H1 (cell line): ENCODE measurements around the gene FXYD7. TPM values are rescaled to one million over a fixed set of nuclear protein-coding genes. Genes with fewer than 3 reads are reported as not detected.

Experiments
- CTCF ChIA-PET: fragments of 300-600 bp; sonication (Branson Sonifier 250); formaldehyde crosslinking; loops from one replicate; lab custom pipeline; 2021; ENCODE audit not compliant: partially characterized antibody; lab: Charles Lee
- POLR2A ChIA-PET: fragments of 300-600 bp; sonication (Branson Sonifier 250); formaldehyde crosslinking; loops from one replicate; lab custom pipeline; 2021; ENCODE audit warnings: inconsistent platforms; ENCODE audit not compliant: partially characterized antibody; lab: Charles Lee
- DNase-seq, 2 experiments: peaks; one replicate each; pipeline versions ENCODE4 v3.0.0 to v3.0.0-alpha.2; 2010 to 2022; ENCODE audit warnings: low spot score in 2 of 2, low read depth in 1 of 2, mixed read lengths in 1 of 2
- FAIRE-seq: peaks from 2 replicates; lab custom pipeline; 2011; peaks lifted over from hg19 to GRCh38; lab: Jason Lieb, UNC
- H2AFZ ChIP-seq: 2 replicates; pipeline ENCODE4 v1.8.1; 2012; ENCODE audit warnings: low read length, inconsistent platforms
- H2AK5ac ChIP-seq: 2 replicates; pipeline ENCODE4 v1.6.1; 2013; ENCODE audit warnings: low read depth, low read length
- H2BK120ac ChIP-seq: replicated peaks from 2 replicates; pipeline ENCODE3; 2013; ENCODE audit warnings: low read depth, low read length, inconsistent platforms
- H2BK12ac ChIP-seq: 2 replicates; pipeline ENCODE4 v1.6.1; 2013; ENCODE audit warnings: low read depth, low read length
- H2BK15ac ChIP-seq: 2 replicates; pipeline ENCODE4 v1.6.1; 2013; ENCODE audit warnings: low read length
- H2BK20ac ChIP-seq: 2 replicates; pipeline ENCODE4 v1.6.1; 2013; ENCODE audit warnings: low read length
- H2BK5ac ChIP-seq: 2 replicates; pipeline ENCODE4 v1.6.1; 2013; ENCODE audit warnings: low read depth, low read length
- H3K14ac ChIP-seq: 2 replicates; pipeline ENCODE4 v1.6.1; 2013; ENCODE audit warnings: inconsistent platforms; ENCODE audit not compliant: insufficient read length
- H3K18ac ChIP-seq: 2 replicates; pipeline ENCODE4 v1.6.1; 2013; ENCODE audit warnings: low read length; ENCODE audit errors: extremely low read depth
- H3K23ac ChIP-seq: 2 replicates; pipeline ENCODE4 v1.6.1; 2013; ENCODE audit warnings: inconsistent platforms; ENCODE audit not compliant: insufficient read length
- H3K23me2 ChIP-seq: 2 replicates; pipeline ENCODE4 v1.6.1; 2013; ENCODE audit warnings: low read depth, low read length
- H3K27ac ChIP-seq: 2 replicates; pipeline ENCODE4 v1.6.1; 2011; ENCODE audit warnings: low read depth, low read length, inconsistent platforms
- H3K27me3 ChIP-seq, 4 experiments: replicated peaks in 1 of 4; 1 replicate in 1 of 4; 2 replicates in 3 of 4; pipeline versions ENCODE4 v1.6.1 to v1.8.1; 2011 to 2013; ENCODE audit warnings: low read length in 3 of 4, mild to moderate bottlenecking in 3 of 4, inconsistent platforms in 2 of 4, mixed read lengths in 2 of 4, moderate library complexity in 1 of 4; ENCODE audit not compliant: control insufficient read depth in 3 of 4, insufficient read depth in 3 of 4; ENCODE audit errors: extremely low read depth in 1 of 4
- H3K36me3 ChIP-seq, 4 experiments: 2 replicates each; pipeline versions ENCODE4 v1.6.1 to v1.8.1; 2011 to 2013; ENCODE audit warnings: mild to moderate bottlenecking in 4 of 4, low read length in 3 of 4, moderate library complexity in 2 of 4, control low read depth in 1 of 4, inconsistent platforms in 1 of 4; ENCODE audit not compliant: insufficient read depth in 4 of 4, control insufficient read depth in 2 of 4
- H3K4ac ChIP-seq: replicated peaks from 2 replicates; pipeline ENCODE3; 2013; ENCODE audit warnings: low read length, low read depth, mixed read lengths, inconsistent platforms; ENCODE audit not compliant: insufficient read length
- H3K4me1 ChIP-seq, 4 experiments: replicated peaks in 1 of 4; 1 replicate in 1 of 4; 2 replicates in 3 of 4; pipeline versions ENCODE4 v1.6.1 to v1.8.1; 2011 to 2013; ENCODE audit warnings: low read length in 3 of 4, inconsistent platforms in 2 of 4, mixed read lengths in 1 of 4; ENCODE audit not compliant: insufficient read depth in 4 of 4, control insufficient read depth in 3 of 4
- H3K4me2 ChIP-seq, 2 experiments: 2 replicates each; pipeline versions ENCODE4 v1.6.1 to v1.8.1; 2011 to 2013; ENCODE audit warnings: low read depth in 2 of 2, low read length in 2 of 2, control low read depth in 1 of 2, inconsistent platforms in 1 of 2, mild to moderate bottlenecking in 1 of 2; ENCODE audit not compliant: insufficient read depth in 1 of 2
- H3K4me3 ChIP-seq, 4 experiments: fragments of 200-600, 300-600 bp in 1 of 4; sonication (generic), shearing (Covaris generic), sonication (Bioruptor Twin) in 1 of 4; 2 replicates each; pipeline versions ENCODE4 v1.5.1 to v1.8.1; 2011 to 2016; ENCODE audit warnings: low read length in 4 of 4, low read depth in 3 of 4, control low read depth in 2 of 4, inconsistent platforms in 2 of 4, mild to moderate bottlenecking in 2 of 4, mixed read lengths in 1 of 4, moderate library complexity in 1 of 4; ENCODE audit not compliant: insufficient read depth in 2 of 4; ENCODE audit errors: extremely low read depth in 1 of 4
- H3K56ac ChIP-seq: replicated peaks from 2 replicates; pipeline ENCODE3; 2013; ENCODE audit warnings: low read depth, mild to moderate bottlenecking, mixed read lengths, low read length, inconsistent platforms; ENCODE audit not compliant: insufficient read length
- H3K79me1 ChIP-seq: 2 replicates; pipeline ENCODE4 v1.6.1; 2013; ENCODE audit warnings: low read depth, low read length, control low read depth
- H3K79me2 ChIP-seq, 2 experiments: 2 replicates each; pipeline versions ENCODE4 v1.6.1 to v1.8.1; 2012 to 2013; ENCODE audit warnings: low read length in 2 of 2, mild to moderate bottlenecking in 2 of 2, inconsistent platforms in 1 of 2; ENCODE audit not compliant: insufficient read depth in 2 of 2, control insufficient read depth in 1 of 2
- H3K9ac ChIP-seq, 4 experiments: replicated peaks in 1 of 4; 1 replicate in 1 of 4; 2 replicates in 3 of 4; pipeline versions ENCODE4 v1.6.1 to v1.8.1; 2011 to 2013; ENCODE audit warnings: low read depth in 3 of 4, low read length in 3 of 4, control low read depth in 2 of 4, mild to moderate bottlenecking in 2 of 4, moderate library complexity in 2 of 4, inconsistent platforms in 1 of 4; ENCODE audit errors: extremely low read depth in 1 of 4
- H3K9me3 ChIP-seq, 2 experiments: 2 replicates each; pipeline versions ENCODE4 v1.6.1 to v1.8.1; 2012 to 2013; ENCODE audit warnings: mild to moderate bottlenecking in 2 of 2, moderate library complexity in 2 of 2, control low read depth in 1 of 2, inconsistent platforms in 1 of 2, low read depth in 1 of 2, low read length in 1 of 2, mixed read lengths in 1 of 2; ENCODE audit not compliant: insufficient read depth in 2 of 2
- H4K20me1 ChIP-seq, 2 experiments: replicated peaks in 1 of 2; 2 replicates each; pipeline versions ENCODE3 to v1.8.1; 2011 to 2013; ENCODE audit warnings: inconsistent platforms in 2 of 2, low read length in 2 of 2, mild to moderate bottlenecking in 1 of 2; ENCODE audit not compliant: insufficient read depth in 2 of 2, control insufficient read depth in 1 of 2
- H4K5ac ChIP-seq: 2 replicates; pipeline ENCODE4 v1.6.1; 2013; ENCODE audit warnings: low read length, low read depth, mixed read lengths, inconsistent platforms; ENCODE audit not compliant: insufficient read length
- H4K8ac ChIP-seq: 2 replicates; pipeline ENCODE4 v1.8.0; 2013; ENCODE audit warnings: mild to moderate bottlenecking, moderate library complexity, low read length, inconsistent platforms; ENCODE audit not compliant: insufficient read depth; ENCODE audit errors: extremely low read depth
- H4K91ac ChIP-seq: replicated peaks from 2 replicates; pipeline ENCODE3; 2013; ENCODE audit warnings: low read length, mixed read lengths, inconsistent platforms; ENCODE audit not compliant: insufficient read length
- BRCA1 ChIP-seq: IDR thresholded peaks from 2 replicates; pipeline ENCODE4 v1.6.1; 2012; ENCODE audit warnings: low read depth, low read length, improper control_type of control experiment
- CBX5 ChIP-seq: fragments of 300-800, 300-1000 bp; sonication (generic); IDR thresholded peaks from 2 replicates; pipeline ENCODE4 v1.7.1; 2016; ENCODE audit warnings: antibody characterized with exemption, low read length, low read depth
- CREB1 ChIP-seq: IDR thresholded peaks from 2 replicates; pipeline ENCODE4 v1.6.1; 2012; ENCODE audit warnings: inconsistent platforms
- EGR1 ChIP-seq: IDR thresholded peaks from 2 replicates; pipeline ENCODE4 v1.6.1; 2011; ENCODE audit warnings: low read depth, low read length, borderline replicate concordance
- KDM5A ChIP-seq: fragments of 200-600 bp; IDR thresholded peaks from 2 replicates; pipeline ENCODE4 v1.7.1; 2012; ENCODE audit warnings: mild to moderate bottlenecking, low read length, inconsistent platforms, mixed read lengths
- RAD21 ChIP-seq, 2 experiments: IDR thresholded peaks in 1 of 2; conservative IDR thresholded peaks in 1 of 2; 2 replicates each; pipeline ENCODE4 v1.6.1; 2011; ENCODE audit warnings: low read depth in 2 of 2, low read length in 2 of 2, improper control_type of control experiment in 1 of 2, inconsistent platforms in 1 of 2, mild to moderate bottlenecking in 1 of 2, moderate library complexity in 1 of 2
- RNF2 ChIP-seq: fragments of 200-900, 300-1000 bp; sonication (generic); IDR thresholded peaks from 2 replicates; pipeline ENCODE4 v1.7.1; 2016; ENCODE audit warnings: borderline replicate concordance, low read depth, mild to moderate bottlenecking, antibody characterized with exemption, low read length; ENCODE audit not compliant: poor library complexity, severe bottlenecking; ENCODE audit errors: missing control alignments
- SP1 ChIP-seq: IDR thresholded peaks from 2 replicates; pipeline ENCODE4 v1.6.1; 2011; ENCODE audit warnings: low read depth, low read length
- ZNF274 ChIP-seq: IDR thresholded peaks from 2 replicates; pipeline ENCODE4 v1.7.0; 2012; ENCODE audit warnings: low read length, borderline replicate concordance; ENCODE audit errors: extremely low read depth
- WGBS, 2 experiments: shearing (Covaris generic) in 1 of 2; methylation state at CpG; one replicate each; pipeline versions ENCODE4 v1.1.6 to v1.1.7; 2013 to 2015; ENCODE audit warnings: low lambda C conversion rate in 2 of 2, mixed read lengths in 2 of 2, inconsistent platforms in 1 of 2, low coverage in 1 of 2, missing lambda C conversion rate in 1 of 2; ENCODE audit not compliant: insufficient replicate concordance in 2 of 2, insufficient coverage in 1 of 2, insufficient read length in 1 of 2; ENCODE audit errors: extremely low coverage in 1 of 2, missing lambda C conversion rate in 1 of 2; 5-methylcytosine and 5-hydroxymethylcytosine counted together
- polyA plus RNA-seq, 7 experiments: library from polyadenylated mRNA; depleted of rRNA in 3 of 7; stranded (reverse) in 5 of 7; unstranded in 2 of 7; fragments of >200 nt in 5 of 7; fragments of 200-250 nt in 2 of 7; gene quantifications; 1 replicate in 5 of 7; 2 replicates in 1 of 7; 4 replicates in 1 of 7; pipeline versions ENCODE4 v1.2.1 to v1.2.3, GENCODE V29; 2011 to 2013; ENCODE audit warnings: missing spikeins in 2 of 7, mixed read lengths in 2 of 7
- total RNA-seq: library from RNA; stranded (reverse); fragmentation: NEBNext Ultra II Directional; extraction: Animal tissue kit (Norgen Biotek cat#: 25700); gene quantifications from 2 replicates; pipeline ENCODE4 v1.2.1, GENCODE V29; 2021
- TF ChIP-seq, protein P1 (sequence below): IDR thresholded peaks from 2 replicates; pipeline ENCODE4 v1.6.1; 2012; ENCODE audit warnings: inconsistent platforms
- TF ChIP-seq, protein P2 (sequence below), 3 experiments: IDR thresholded peaks; 1 replicate in 2 of 3; 2 replicates in 1 of 3; pipeline versions ENCODE4 v1.5.1 to v1.6.1; 2011; ENCODE audit warnings: low read length in 3 of 3, mild to moderate bottlenecking in 3 of 3, inconsistent platforms in 2 of 3, low read depth in 1 of 3, moderate library complexity in 1 of 3; ENCODE audit not compliant: insufficient read depth in 1 of 3; ENCODE audit errors: control extremely low read depth in 1 of 3

FXYD7 gene
- total and polyA plus RNA-seq, 2 of the 8 experiments (the other 6 are each of a cell fraction or from before 2014, with no cell fraction given), result 12.1 to 14.3 TPM

DNA sequence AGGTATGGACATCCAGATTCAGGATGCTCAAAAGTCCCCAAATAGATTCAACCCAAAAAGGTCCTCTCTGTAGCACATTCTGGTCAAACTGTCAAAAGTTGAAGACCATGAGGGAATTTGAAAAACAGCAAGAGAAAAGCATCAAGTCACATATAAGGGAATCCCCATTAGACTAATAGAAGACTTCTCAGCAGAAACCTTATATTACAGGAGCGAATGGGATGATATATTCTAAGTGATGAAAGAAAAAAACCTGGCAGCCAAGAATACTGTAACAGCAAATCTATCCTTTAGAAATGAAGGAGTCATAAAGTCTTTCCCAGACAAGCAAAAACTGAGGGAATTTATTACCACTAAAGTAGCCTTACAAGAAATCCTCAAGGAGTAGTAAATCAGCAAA is 41.2 kb downstream of the FXYD7 start:
- no peaks in the 10 kb centered on the region for H3K79me2 ChIP-seq
- POLR2A ChIA-PET, result interaction anchor here (0.9 to 5.0 kb wide), 2 partner anchors 11 to 81 kb away, joined by 3 to 28 read pairs; no protein-coding TSS in a partner anchor
- 95% methylated on average over 1 of the region's 1 CpG; no CpG with 5 or more reads in 1 of the 2 experiments for WGBS, 2 experiments
- no peak for TF ChIP-seq SP1
- no peak for TF ChIP-seq RNF2
- TF ChIP-seq, protein P1, sequence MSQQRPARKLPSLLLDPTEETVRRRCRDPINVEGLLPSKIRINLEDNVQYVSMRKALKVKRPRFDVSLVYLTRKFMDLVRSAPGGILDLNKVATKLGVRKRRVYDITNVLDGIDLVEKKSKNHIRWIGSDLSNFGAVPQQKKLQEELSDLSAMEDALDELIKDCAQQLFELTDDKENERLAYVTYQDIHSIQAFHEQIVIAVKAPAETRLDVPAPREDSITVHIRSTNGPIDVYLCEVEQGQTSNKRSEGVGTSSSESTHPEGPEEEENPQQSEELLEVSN, result no peak
- TF ChIP-seq CREB1, result no peak
- TF ChIP-seq CBX5, result no peak
- TF ChIP-seq BRCA1, result no peak
- no peak for TF ChIP-seq EGR1
- no peak for TF ChIP-seq ZNF274
- TF ChIP-seq KDM5A, result no peak
- TF ChIP-seq, protein P2, sequence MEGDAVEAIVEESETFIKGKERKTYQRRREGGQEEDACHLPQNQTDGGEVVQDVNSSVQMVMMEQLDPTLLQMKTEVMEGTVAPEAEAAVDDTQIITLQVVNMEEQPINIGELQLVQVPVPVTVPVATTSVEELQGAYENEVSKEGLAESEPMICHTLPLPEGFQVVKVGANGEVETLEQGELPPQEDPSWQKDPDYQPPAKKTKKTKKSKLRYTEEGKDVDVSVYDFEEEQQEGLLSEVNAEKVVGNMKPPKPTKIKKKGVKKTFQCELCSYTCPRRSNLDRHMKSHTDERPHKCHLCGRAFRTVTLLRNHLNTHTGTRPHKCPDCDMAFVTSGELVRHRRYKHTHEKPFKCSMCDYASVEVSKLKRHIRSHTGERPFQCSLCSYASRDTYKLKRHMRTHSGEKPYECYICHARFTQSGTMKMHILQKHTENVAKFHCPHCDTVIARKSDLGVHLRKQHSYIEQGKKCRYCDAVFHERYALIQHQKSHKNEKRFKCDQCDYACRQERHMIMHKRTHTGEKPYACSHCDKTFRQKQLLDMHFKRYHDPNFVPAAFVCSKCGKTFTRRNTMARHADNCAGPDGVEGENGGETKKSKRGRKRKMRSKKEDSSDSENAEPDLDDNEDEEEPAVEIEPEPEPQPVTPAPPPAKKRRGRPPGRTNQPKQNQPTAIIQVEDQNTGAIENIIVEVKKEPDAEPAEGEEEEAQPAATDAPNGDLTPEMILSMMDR (IDR thresholded peaks at IDR 0.05; ENCODE audit: control extremely low read depth in 1 of 3, insufficient read depth in 1 of 3, low read depth in 1 of 3, low read length in 3 of 3), result no peak
- no peak for TF ChIP-seq RAD21 (IDR thresholded peaks at IDR 0.05 in 1 of 2, conservative IDR thresholded peaks at IDR 0.05 in 1 of 2; ENCODE audit: low read depth in 2 of 2, low read length in 2 of 2)

More for the DNA sequence above, 41.2 kb downstream of the FXYD7 start:
- Histone ChIP-seq H3K18ac (no peak overlapping the region), H4K8ac (no peak overlapping the region), H2BK20ac (no peak overlapping the region), H3K4ac (no peak overlapping the region), H3K23ac (no peak overlapping the region), H3K27me3 (no peaks in the 10 kb centered on the region; a peak in 1 of 7 replicates), H2BK5ac (no peak overlapping the region), H2BK120ac (no peak overlapping the region), H3K14ac (no peak overlapping the region), H3K23me2 (no peaks in the 10 kb centered on the region), H2AFZ (no peak overlapping the region), H4K91ac (no peak overlapping the region), H2AK5ac (no peak overlapping the region), H3K4me2 (no peak overlapping the region), H3K4me3 (no peak overlapping the region), H3K27ac (no peak overlapping the region), H4K5ac (no peak overlapping the region), H3K9me3 (no peaks in the 10 kb centered on the region), H3K79me1 (no peaks in the 10 kb centered on the region), H2BK12ac (no peak overlapping the region), H2BK15ac (no peak overlapping the region), H4K20me1 (no peaks in the 10 kb centered on the region), H3K36me3 (no peaks in the 10 kb centered on the region), H3K56ac (no peak overlapping the region), H3K9ac (no peak overlapping the region), H3K4me1 (no peaks in the 10 kb centered on the region)
- FAIRE-seq, result no peak
- DNase-seq, result no peak
- CTCF ChIA-PET, result interaction anchor here (1.2 to 2.0 kb wide), 2 partner anchors 30 to 38 kb away, joined by 3 to 6 read pairs; no protein-coding TSS in a partner anchor
